ENCODE results near the gene NTM.

- TF ChIP-seq CTCF (IDR thresholded peaks at IDR 0.05) = no peak
- no peak for TF ChIP-seq POLR2A (IDR thresholded peaks at IDR 0.05)
Measured at GRCh38 chr11:131883332-131883731, 512.9 kb downstream of the NTM start.

Data from uterus (tissue), 2 donors.